HG03565 (cell line): ENCODE results near the gene GPR55.
A peak's percentile ranks its signal among the peaks of the same experiment; 100 is the strongest.
"Not testable (repeated sequence)": the region's sequence is repeated elsewhere in the genome, so short reads cannot be mapped to it uniquely, and the experiment has no call there.

Source experiments
- ATAC-seq: cut with Tn5 transposase; IDR thresholded peaks from one replicate; pipeline ENCODE4 v1.9.1; 2021; ENCODE audit warnings: mild to moderate bottlenecking, moderate library complexity; ENCODE audit not compliant: unreplicated experiment

Gene GPR55, protein sequence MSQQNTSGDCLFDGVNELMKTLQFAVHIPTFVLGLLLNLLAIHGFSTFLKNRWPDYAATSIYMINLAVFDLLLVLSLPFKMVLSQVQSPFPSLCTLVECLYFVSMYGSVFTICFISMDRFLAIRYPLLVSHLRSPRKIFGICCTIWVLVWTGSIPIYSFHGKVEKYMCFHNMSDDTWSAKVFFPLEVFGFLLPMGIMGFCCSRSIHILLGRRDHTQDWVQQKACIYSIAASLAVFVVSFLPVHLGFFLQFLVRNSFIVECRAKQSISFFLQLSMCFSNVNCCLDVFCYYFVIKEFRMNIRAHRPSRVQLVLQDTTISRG

DNA sequence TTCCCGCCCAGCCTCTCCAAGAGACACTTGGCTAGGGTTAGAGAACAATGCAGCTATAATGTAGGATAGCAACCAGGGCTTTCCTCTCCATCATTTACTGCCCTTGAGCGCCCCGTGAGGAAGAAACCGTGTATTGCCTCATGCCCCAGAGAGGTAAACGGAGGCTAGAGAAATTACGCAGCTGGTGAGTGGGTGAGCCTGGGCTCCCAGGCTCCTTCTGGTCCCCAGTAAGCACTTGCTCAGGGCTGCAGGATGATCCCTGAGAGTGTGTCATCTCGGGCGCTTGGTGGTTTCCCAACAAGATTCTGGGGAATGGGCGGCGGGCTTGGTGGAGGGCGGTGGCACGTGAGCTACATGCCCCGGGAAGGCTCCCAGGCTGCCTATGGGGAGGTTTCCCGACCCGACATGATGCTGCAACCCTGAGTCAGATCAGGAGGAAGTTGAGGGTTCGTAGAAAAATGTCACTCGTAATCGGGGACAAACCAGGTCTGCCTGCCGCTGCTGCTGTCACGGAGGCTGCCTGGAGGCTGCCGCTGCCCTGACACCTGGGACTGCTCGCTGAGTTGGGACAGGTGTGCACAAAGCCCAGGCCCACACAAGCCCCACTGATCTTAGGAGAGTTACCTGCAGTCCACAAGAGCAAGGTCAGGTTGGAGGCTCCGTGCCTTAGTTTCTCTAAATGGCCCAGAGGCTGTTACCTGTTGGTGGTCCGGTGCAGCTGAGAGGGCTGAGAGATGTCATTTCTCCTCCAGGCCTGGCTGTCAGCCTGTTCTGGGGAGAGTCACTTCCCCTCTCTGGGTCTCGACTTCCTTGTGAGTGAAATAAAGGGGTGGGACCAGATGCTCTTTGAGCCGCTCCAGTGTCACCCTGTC is at the start of gene GPR55:
Gene GPR55 (minus strand): TSS at position 773 of the 872 bp plus-strand sequence. CDS start 14,280 bp downstream, outside the sequence.
- peak; percentile 18 for ATAC-seq

DNA sequence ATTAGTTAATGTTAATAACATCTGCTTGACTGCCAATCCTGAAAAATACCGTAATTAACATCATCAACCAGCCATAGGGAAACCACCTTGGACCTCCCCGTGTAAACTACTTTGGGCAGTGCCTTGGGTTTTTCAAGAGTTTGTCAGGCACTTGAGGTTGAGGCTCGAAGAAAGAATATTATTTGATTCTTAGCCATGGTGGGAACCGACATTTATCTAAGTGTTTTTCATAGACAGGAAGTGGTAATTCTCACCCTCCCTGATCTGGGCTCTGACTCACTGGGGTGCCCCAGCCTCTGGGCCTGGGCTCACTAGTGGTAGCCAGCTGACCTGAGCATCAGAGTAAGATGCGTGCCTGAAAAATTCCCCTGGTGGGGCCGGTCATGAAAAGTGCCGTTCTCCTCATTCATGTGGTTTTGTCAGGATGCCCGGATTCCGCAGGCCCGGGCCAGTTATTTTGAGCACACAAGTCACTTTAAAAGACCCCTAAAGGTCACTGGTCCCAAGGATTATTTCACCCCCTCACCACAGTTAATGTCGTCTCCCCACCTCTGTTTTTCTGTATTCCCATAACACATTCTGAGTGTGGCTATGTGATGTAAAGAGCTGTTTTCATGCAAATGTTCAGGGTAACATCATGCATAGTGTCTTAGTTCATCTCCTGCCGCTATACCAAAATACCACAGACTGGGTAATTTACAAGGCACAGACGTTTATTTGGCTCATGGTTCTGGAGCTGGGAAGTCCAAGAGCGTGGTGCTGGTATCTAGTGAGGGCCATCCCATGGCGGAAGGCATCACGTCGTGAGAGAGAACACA is 49.3 kb upstream of the GPR55 start:
- ATAC-seq: peak; percentile 68

DNA sequence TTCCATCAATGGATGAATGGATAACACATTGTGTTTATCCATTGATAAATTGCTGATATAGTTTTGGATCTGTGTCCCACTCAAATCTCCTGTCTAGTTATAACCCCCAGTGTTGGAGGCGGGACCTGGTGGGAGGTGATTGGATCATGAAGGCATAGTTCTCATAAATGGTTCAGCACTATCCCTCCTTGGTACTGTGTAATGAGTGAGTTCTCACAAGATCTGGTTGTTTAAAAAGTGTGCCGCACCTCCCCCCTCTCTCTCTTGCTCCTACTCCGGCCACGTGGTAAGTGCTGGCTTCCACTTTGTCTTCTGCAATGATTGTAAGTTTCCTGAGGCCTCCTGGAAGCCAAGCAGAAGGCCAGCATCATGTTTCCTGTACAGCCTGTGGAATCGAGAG is 47.0 kb upstream of the GPR55 start:
- ATAC-seq: no peak

DNA sequence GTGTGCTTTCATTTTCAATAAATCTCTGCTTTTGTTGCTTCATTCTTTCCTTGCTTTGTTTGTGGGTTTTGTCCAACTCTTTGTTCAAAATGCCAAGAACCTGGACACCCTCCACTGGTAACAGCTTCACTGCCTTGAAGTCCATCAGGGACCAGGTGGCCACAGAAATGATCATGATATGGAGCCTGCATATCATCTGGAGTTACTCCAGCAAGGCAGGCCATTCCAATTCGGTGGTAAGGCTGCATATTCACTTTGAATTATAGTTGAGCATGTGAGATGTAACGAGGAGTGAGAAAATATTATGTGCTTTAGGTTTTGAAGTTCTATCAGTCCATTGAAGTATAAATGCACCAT is 44.6 kb upstream of the GPR55 start:
- no peak for ATAC-seq

DNA sequence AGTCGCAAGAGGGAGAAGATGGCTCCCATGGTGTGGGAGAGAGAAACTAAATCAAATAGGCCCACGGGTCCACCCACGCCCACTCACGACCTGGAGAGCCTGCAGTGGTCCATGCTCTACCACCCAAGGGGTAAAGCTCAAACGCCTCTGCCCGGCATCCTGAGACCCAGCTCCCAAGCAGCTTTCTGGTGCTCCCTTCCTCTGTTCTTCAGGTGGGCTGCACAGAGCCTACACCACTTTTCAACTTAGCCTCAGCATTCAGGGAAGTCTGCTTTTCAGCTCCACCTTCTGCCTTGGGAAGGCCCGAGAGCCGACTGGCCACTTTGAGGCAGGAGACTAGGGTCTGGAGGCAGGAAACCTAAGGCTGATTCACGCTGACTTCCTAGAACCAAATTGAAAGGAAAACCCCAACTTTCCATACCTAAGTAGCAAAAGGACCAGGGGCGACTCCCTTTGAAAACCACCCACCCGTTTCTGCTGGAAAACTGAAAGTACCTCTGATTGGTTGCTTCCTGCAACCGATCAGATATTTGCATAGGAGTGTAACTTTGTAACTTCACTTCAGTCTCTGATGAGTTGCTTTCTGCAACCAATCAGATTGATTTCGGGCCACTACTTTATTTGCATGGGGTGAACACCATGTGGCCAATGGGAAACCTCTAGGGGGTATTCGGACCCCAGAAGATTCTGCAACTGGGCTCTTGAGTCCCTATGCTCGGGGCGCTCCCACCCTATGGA is 44.0 kb upstream of the GPR55 start:
- ATAC-seq: no peak

DNA sequence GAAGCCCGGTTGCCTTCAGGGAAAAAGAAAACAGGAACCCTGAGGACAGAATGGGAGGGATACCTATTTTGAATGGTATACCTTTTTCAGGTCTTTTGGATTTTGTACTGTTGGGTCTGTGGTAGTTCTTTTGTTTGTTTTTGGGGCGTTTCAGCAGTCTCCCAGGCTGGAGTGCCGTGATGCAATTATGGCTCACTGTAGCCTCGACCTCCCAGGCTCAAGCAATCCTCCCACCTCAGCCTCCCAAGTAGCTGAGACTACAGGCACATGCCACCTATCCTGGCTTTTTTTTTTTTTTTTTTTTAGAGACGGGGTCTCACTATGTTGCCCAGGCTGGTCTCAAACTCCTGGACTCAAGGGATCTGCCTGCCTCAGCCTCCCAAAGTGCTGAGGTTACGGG is 43.3 kb upstream of the GPR55 start:
- ATAC-seq: not testable (repeated sequence)

DNA sequence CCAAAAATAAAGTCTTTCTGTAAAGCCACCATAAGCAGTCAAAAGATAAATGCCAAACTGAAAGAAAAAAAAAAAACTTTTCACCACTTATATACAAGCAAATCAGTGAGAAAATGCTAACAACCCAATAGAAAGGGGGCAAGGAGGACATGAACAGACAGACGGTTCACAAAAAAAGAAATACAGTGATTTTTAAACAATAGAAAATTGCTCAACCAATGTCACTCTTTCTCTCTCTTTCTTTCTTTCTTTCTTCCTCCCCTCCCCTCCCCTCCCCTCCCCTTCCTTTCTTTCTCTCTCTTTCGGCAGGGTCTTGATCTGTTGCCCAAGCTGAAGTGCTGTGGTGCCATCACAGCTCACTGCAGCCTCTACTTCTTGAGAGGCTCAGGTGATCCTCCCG is 42.1 kb upstream of the GPR55 start:
- no peak for ATAC-seq

DNA sequence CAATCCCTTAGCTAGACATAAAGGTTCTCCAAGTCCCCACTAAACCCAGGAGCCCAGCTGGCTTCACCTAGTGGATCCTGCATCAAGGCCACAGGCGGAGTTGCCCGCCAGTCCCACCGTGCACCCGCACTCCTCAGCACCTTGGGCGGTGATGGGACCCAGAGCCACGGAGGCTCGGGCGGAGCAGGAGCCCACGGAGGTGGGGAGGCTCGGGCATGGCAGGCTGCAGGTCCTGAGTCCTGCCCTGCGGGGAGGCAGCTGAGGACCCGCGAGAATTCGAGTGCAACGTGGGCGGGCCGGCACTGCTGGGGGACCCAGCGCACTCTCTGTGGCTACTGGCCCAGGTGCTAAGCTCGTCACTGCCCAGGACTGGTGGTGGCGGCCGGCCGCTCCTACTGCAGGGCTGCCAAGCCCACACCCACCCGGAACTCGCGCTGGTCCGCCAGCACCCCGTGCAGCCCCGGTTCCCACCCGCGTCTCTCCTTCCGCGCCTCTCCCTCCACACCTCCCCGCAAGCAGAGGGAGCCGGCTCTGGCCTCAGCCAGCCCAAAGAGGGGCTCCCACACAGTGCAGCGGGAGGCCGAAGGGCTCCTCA is 39.2 kb upstream of the GPR55 start:
- no peak for ATAC-seq

DNA sequence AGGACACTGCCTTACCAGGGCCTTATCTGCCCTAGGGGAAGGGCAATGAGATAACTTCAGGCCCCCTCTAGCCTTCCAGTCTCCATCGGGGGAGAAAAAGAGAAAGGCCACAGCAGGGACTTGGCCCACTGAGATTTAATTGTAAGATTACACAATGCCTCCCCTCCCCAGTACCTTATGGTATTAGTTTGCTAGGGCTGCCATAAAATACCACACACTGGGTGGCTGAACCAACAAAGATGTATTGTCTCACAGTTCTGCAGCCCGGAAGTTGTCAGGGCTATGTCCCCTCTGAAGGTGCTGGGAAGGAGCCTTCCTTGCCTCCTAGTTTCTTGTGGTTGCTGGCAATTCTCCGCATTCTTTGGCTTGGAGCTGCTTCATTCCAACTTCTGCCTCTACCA is 36.0 kb upstream of the GPR55 start:
- ATAC-seq: no peak

DNA sequence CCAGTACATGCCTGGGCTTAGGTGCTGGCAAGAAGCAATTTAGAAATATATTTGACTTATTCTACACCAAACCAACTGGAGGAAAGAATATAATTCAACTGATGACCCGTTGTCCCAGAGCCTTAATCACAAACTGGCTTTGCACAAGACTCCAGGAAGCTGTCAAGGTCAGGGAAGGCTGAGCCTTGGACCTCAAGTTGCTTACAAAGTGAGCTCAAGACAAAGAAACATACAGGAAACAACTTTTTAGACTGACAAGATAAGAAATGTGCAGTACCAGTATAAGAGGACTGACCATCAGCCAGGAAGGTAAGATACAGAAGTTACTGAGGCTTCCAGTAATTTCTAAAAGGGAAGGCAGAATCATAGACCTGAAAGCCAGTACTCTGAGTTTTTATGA is 35.0 kb upstream of the GPR55 start:
- no peak for ATAC-seq

DNA sequence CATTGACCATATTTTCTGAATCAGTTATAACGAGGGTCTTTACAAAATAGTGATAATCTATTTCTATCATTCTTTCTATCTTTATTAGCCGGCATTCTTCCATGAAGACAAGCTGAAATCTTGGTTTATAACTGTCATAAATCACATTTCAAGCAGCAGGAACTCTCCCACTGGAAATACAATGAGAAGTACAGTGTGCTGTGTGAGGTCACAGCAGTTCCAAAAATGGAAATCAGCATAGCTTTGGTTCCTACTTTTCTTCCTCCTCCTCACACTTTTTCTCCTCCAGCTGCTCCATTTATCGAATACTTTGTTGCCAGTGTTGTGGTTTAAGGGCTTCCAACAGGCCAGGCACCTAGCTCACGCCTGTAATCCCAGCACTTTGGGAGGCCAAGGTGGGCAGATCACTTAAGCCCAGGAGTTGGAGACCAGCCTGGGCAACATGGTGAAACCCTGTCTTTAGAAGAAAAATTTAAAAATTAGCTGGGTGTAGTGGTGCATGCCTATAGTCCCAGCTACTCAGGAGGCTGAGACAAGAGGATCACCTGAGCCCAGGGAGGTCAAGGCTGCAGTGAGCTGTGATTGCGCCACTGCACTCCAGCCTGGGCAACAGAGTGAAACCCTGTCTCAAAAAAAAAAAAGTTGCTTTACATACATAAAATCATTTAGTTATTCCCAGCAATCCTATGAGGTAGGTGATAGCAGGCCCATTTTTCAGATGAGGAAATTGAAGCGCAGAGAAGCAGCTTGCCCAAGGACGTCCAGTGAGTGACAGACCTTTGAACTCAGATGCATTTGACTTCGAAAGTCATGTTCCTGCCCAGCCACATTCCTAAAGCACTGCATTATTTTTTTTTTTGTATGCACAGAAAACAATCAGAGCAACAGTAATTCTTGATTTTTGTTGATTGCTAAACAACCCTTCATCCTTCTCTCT is 34.0 kb upstream of the GPR55 start:
- no peak for ATAC-seq

DNA sequence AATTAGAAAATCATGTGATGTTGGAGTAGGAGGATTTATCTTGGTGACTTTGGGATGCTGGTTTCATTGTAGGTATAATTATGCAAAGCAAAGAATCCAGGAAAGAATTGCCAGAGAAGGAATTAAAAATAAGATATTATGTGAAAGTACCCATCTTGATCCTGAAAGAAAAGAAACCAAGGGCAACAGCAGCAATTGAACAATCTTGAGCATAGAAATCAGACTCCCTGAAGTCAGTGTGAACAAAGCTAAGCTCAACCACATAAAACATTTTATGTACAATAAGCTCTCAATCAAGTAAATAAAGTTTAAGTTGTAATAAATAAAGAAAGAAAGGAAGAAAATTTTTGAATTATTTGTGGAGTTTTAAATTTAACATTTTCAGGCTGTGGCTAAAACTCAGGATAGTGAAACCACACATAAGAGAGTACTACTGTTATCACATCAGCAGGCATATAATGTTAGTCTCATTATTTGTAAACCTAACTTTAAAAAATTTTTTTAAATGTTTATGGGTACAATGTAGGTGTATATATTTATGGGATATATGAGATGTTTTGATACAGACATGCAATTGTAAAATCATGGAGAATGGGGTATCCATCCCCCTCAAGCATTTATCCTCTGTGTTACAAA is 32.8 kb upstream of the GPR55 start:
- ATAC-seq: no peak

DNA sequence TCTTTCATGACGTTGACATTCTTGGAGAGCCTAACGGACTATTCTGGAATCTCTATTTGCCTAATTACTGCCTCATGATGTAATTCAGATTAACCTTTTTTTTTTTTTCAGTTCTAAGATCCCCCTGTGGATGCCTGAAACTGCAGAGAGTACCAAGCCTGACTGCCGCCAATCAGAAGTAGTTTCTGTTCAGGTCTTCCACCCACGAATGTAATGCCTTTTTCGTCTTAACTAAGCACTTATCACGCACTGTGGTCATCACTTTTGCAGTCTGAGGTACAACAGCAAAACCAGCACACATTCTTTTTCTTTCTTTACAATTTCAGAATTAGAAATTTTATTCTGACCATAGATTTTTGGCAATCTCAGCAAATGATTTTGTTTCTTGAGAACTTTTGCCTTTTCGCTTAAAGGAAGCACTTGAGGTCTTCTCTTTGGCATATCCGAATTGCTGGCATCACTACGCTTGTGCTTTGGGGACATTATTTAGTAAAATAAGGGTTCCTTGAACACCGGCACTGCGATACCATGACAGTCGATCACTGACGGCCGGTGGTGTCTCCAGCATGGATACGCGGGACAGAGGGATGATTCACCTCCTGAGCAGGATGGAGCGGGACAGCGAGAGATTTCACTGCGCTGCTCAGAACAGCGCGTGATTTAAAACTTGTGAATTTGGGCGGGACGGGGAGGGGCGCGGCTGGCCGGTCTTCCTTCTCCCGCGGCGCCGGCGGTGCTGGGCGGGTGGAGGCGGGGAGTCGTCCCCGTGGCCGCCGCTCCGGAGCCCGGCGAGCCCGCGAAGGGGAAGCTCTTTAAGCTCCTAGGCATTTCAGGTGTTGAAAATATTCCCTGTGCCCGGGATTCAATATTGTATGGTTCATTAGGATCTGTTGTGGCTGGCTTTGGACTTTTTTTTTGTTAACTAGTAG is 32.0 kb upstream of the GPR55 start:
- ATAC-seq: peak; percentile 68

DNA sequence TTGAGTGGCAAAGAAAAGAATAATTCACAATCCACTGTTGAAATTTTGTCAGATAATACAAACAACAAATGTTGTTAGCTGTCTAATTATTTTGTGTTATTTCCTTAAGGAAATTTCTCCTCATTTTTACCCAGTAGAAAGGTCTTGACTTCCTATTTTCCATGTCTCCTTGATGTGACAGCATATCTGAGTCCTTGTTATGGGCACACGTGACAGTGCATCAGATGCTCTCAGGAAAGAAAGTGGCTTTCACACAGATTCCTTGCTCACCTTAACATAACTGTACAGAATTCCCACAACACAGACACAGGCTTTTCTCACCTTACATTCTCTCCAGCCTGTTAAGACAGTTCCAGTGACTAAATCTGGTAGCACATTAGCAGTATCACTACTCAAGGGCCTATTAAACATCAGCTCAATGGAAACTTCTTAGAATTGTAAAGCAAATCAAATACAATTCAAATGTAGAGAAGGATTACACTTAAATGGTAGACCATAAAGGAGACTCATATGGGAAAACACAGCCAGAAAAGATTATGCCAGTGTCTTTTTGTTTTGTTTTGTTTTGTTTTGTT is 30.2 kb upstream of the GPR55 start:
- no peak for ATAC-seq

DNA sequence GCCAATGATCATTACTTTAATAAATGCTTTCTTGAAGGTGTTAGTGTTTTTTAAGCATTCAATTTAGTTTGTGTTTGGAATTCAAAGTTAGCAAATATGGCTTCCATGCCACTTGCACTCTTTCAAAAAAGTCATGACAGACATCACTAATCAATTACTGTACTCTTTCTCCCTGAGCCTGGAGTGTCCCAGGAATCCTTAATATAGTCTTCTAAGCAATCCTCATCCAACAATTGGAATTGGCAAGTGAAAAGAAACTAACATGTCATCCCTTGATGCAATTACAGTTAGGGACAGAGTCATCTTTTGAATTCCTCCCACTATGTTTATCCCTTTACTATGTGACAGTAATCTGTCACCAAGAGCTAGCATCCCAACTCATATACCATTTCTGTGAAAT is 29.7 kb upstream of the GPR55 start:
- ATAC-seq: no peak

DNA sequence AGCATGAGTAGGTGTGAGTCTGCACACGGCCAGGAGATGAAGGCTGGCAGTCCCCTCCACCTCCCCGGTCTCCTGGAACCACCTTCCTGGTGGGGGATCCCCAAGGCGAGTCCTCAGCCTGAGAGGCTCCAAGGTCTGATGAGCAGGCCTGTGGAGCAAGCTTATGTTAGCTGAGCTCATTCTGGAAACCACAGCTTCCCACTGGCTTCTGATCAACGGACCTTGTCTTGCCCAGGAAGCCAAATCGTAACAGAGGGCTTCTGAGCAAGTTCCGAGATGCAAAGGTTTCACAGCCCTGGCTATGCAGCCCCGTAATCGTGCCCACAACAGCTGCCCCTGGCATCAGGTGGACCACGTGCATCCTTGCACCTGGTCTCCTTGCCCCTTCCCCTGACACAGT is 28.8 kb upstream of the GPR55 start:
- no peak for ATAC-seq

DNA sequence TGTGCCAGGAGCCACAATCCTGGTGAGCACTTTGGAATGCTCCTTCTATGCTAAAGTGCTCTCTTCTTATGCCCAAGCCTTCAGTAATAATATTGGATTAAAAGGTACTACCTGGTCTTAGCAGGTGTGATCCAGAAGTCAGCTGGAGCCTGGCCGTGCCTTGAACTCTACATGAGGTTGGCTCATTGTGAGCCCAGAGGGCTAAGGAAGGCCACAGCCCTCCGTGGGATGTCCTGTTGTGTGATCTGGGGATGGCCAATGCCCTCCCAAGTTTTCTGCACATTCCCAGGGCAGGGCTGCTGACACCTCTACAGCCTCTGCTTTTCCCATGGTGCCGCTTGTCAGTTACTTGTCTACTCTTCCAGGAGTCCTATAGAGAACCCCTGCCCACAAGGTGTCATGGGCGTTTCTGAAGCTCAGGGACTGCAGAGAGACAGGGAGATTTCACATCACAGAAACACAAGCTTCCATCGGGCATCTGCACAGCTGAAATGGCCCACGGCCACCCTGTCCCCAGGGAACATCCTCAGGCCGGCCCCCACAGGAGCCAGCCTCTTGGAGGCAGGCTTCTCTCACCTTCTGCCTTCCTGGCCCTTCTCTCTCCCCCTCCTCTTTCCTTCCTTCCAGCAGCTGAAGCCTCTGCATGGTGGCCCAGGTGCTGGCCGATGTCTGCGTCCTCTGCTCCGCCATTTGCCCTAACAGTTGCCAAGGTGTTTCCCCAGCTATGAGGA is 27.3 kb upstream of the GPR55 start:
- ATAC-seq: no peak
